Kidney (tissue), 11 donors: ENCODE measurements around the gene FCGR1A. TPM values are rescaled to one million over a fixed set of nuclear protein-coding genes. Genes with fewer than 3 reads are reported as not detected.
"Not testable (repeated sequence)": the region's sequence is repeated elsewhere in the genome, so short reads cannot be mapped to it uniquely, and the experiment has no call there.

Experiments
- DNase-seq, 5 donors: peaks; one replicate each; pipeline ENCODE4 v3.0.0-alpha.2; 2013 to 2020
- FAIRE-seq: peaks from 2 replicates; lab custom pipeline; 2012; peaks lifted over from hg19 to GRCh38; lab: Jason Lieb, UNC
- H3K27ac ChIP-seq, 2 donors: one replicate each; pipeline ENCODE4 v1.7.0; 2013; ENCODE audit warnings: low read depth in 2 of 2, low read length in 2 of 2, inconsistent platforms in 1 of 2
- H3K27me3 ChIP-seq: one replicate; pipeline ENCODE4 v1.7.1; 2013; ENCODE audit warnings: low read length, inconsistent platforms; ENCODE audit not compliant: control insufficient read depth, insufficient read depth
- H3K36me3 ChIP-seq, 3 donors: one replicate each; pipeline versions ENCODE4 v1.7.0 to v1.7.1; 2013; ENCODE audit warnings: low read length in 3 of 3, control low read depth in 1 of 3, inconsistent platforms in 1 of 3; ENCODE audit not compliant: insufficient read depth in 3 of 3, control insufficient read depth in 2 of 3
- H3K4me1 ChIP-seq, 3 donors: one replicate each; pipeline versions ENCODE4 v1.7.0 to v1.7.1; 2013; ENCODE audit warnings: low read length in 3 of 3, inconsistent platforms in 1 of 3, low read depth in 1 of 3; ENCODE audit not compliant: control insufficient read depth in 2 of 3, insufficient read depth in 2 of 3
- H3K4me3 ChIP-seq, 3 donors: one replicate each; pipeline versions ENCODE4 v1.7.0 to v1.8.1; 2013; ENCODE audit warnings: low read length in 3 of 3, control low read depth in 1 of 3, inconsistent platforms in 1 of 3
- H3K9ac ChIP-seq, 3 donors: one replicate each; pipeline versions ENCODE4 v1.7.0 to v1.7.1; 2013; ENCODE audit warnings: low read length in 3 of 3, control low read depth in 1 of 3, inconsistent platforms in 1 of 3
- H3K9me3 ChIP-seq, 3 donors: one replicate each; pipeline versions ENCODE4 v1.7.0 to v1.7.1; 2013; ENCODE audit warnings: low read length in 3 of 3, control low read depth in 1 of 3, inconsistent platforms in 1 of 3; ENCODE audit not compliant: control insufficient read depth in 2 of 3, insufficient read depth in 1 of 3
- intact Hi-C: fragments of 100-400 bp; cut with DNase I; formaldehyde crosslinking; loops from one replicate; pipeline ENCODE4 v1.11.1; 2022
- polyA plus RNA-seq: library from polyadenylated mRNA; stranded (reverse); fragments of 350-450 nt; fragmentation: Illumina TruSeq; extraction: RNeasy Lipid Tissue Mini Kit (QIAGEN cat#74804); gene quantifications from one replicate; pipeline ENCODE4 v1.2.3, GENCODE V29; 2014; ENCODE audit warnings: low read depth, low replicate concordance; ENCODE audit not compliant: insufficient read depth
- total RNA-seq: library from RNA; stranded (reverse); fragmentation: NEBNext Ultra II Directional; extraction: Animal tissue kit (Norgen Biotek cat#: 25700); gene quantifications from one replicate; pipeline ENCODE4 v1.2.1, GENCODE V29; 2021
- donor health status: control.
- donor health status: control.
- donor health status: DM: yes; HTN: yes; CAD: no.
- donor health status: Normal renal cell carcinoma (clear cell type).

The FCGR1A gene
- total and polyA plus RNA-seq, 2 donors from 2014 or later: 18.0 to 19.5 TPM

DNA sequence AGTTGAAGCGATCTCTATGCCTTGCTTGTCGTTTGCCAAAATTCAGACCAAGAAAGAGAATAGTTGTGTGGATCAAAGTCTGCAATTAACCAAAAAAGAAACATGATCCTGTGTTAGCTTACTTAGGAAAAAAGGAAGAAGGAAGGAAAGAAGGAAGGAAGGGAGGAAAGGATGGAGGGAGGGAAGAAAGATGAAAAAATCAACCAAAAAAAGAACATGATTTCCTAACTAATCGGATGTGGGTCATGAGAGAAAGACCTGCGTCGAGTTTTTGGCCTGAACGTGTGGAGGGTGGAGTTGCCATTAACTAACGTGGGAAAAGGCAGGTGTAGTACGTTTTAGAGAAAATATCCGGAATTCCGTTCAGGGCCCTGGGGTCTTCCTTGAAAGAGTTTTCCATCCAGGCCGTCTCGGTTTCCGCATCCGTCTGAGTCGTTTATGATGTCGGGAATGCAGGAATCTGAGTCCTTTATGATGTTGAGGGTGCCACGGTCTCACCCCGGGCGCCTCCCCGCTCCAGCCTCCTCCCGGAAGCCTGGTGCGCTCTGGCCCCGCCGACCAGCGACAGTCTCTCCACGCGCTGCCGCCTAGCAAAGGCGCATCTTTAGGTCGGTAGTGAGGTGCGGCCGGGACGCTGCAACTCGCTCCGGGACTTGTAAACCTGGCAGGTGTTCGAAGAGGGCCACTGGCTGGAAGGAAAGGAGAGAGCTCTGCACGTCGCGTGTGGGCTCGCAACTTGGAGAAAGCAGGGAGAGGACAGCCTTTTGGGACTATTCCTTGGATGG, 34.9 kb upstream of the FCGR1A start:
- H3K9me3 ChIP-seq, FAIRE-seq, DNase-seq, intact Hi-C loops, H3K27me3 ChIP-seq, H3K27ac ChIP-seq, H3K4me1 ChIP-seq, H3K36me3 ChIP-seq, H3K4me3 ChIP-seq, H3K9ac ChIP-seq: not testable (repeated sequence)

GRCh38 chr1:149748144-149748500, 34.4 kb upstream of the FCGR1A start:
- FAIRE-seq, H3K9ac ChIP-seq, H3K4me3 ChIP-seq, intact Hi-C loops, H3K9me3 ChIP-seq, H3K4me1 ChIP-seq, H3K36me3 ChIP-seq, H3K27ac ChIP-seq, H3K27me3 ChIP-seq: not testable (repeated sequence)
- DNase-seq: peak in 2 of 5 donors; percentile 24 to 31

GRCh38 chr1:149750562-149750961, 31.9 kb upstream of the FCGR1A start:
- H3K9me3 ChIP-seq, H3K4me3 ChIP-seq, H3K4me1 ChIP-seq, intact Hi-C loops, H3K9ac ChIP-seq, FAIRE-seq, H3K36me3 ChIP-seq, H3K27ac ChIP-seq, DNase-seq, H3K27me3 ChIP-seq: not testable (repeated sequence)

- intact Hi-C loops, H3K4me1 ChIP-seq, H3K36me3 ChIP-seq, FAIRE-seq, H3K27ac ChIP-seq, H3K4me3 ChIP-seq, H3K9me3 ChIP-seq, DNase-seq, H3K9ac ChIP-seq, H3K27me3 ChIP-seq: not testable (repeated sequence)
Measured at GRCh38 chr1:149752186-149752585, 30.3 kb upstream of the FCGR1A start.

- H3K9me3 ChIP-seq, H3K4me1 ChIP-seq, DNase-seq, intact Hi-C loops, H3K27ac ChIP-seq, H3K27me3 ChIP-seq, H3K9ac ChIP-seq, FAIRE-seq, H3K4me3 ChIP-seq, H3K36me3 ChIP-seq: not testable (repeated sequence)
Measured at GRCh38 chr1:149753466-149753865, 29.0 kb upstream of the FCGR1A start.

- H3K36me3 ChIP-seq, H3K9me3 ChIP-seq, H3K27ac ChIP-seq, H3K27me3 ChIP-seq, H3K4me1 ChIP-seq, H3K9ac ChIP-seq, intact Hi-C loops, H3K4me3 ChIP-seq, FAIRE-seq, DNase-seq: not testable (repeated sequence)
Measured at GRCh38 chr1:149755294-149755693, 27.2 kb upstream of the FCGR1A start.

- H3K36me3 ChIP-seq, H3K4me1 ChIP-seq, intact Hi-C loops, H3K27ac ChIP-seq, H3K4me3 ChIP-seq, DNase-seq, FAIRE-seq, H3K9me3 ChIP-seq, H3K27me3 ChIP-seq, H3K9ac ChIP-seq: not testable (repeated sequence)
Measured at GRCh38 chr1:149762294-149762693, 20.2 kb upstream of the FCGR1A start.

- not testable (repeated sequence) for FAIRE-seq
Measured at GRCh38 chr1:149764087-149764800, 18.2 kb upstream of the FCGR1A start.

More at GRCh38 chr1:149764087-149764800, 18.2 kb upstream of the FCGR1A start:
- H3K4me1 ChIP-seq, H3K9me3 ChIP-seq, DNase-seq, intact Hi-C loops, H3K27ac ChIP-seq, H3K36me3 ChIP-seq, H3K9ac ChIP-seq, H3K27me3 ChIP-seq, H3K4me3 ChIP-seq: not testable (repeated sequence)
